ENCODE results near the gene DHCR7. TPM values are rescaled to one million over a fixed set of nuclear protein-coding genes. Genes with fewer than 3 reads are reported as not detected.

Gene DHCR7
- total and polyA plus RNA-seq, 2 experiments from 2014 or later = 84.0 to 166 TPM

GRCh38 chr11:71425860-71426259, 22.3 kb downstream of the DHCR7 start (continued):
- TF ChIP-seq ZNF462 (CRISPR knock-in tag; IDR thresholded peaks at IDR 0.05) (no peak), STAT1 (IDR thresholded peaks at IDR 0.05; ENCODE audit: unreplicated experiment) (no peak), JUNB (IDR thresholded peaks at IDR 0.05; ENCODE audit: unreplicated experiment) (no peak), NANOG (IDR thresholded peaks at IDR 0.05; ENCODE audit: borderline replicate concordance) (no peak)
- TF ChIP-seq, protein P1, sequence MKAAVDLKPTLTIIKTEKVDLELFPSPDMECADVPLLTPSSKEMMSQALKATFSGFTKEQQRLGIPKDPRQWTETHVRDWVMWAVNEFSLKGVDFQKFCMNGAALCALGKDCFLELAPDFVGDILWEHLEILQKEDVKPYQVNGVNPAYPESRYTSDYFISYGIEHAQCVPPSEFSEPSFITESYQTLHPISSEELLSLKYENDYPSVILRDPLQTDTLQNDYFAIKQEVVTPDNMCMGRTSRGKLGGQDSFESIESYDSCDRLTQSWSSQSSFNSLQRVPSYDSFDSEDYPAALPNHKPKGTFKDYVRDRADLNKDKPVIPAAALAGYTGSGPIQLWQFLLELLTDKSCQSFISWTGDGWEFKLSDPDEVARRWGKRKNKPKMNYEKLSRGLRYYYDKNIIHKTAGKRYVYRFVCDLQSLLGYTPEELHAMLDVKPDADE (IDR thresholded peaks at IDR 0.05) = no peak

DNA sequence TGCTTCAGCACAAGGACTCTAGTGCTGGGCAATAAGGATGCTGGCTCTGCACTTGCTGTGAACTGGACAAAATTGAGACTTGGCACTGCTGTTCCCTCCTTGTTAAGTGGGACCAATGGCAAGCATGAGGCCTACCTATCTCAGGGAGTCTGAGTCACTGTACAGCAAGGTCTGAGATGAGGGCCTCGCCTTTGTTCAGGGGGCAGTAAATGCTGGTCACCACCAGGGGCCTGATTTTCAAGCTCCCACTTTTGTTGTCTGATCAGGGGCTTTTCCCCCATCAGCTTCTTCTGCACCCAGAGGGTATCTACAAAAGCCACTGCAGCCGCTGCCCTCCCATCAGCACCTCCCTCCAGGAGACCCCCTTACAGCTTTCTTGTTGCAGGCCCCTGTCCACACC, 22.8 kb downstream of the DHCR7 start:
- H3F3A ChIP-seq (replicated peaks; ENCODE audit: low read depth) = no peaks in the 10 kb centered on the region
- Mint-ChIP-seq H3K4me1 (peaks cover 4% of the 10 kb centered on the region; the same call in 2 of the 3 replicates), H3K27ac (no peak overlapping the region), H3K36me3 (ENCODE audit: low read depth) (no peaks in the 10 kb centered on the region; the same call in 2 of the 3 replicates), H3K27me3 (ENCODE audit: insufficient read depth, low read depth, poor library complexity) (peaks cover 13% of the 10 kb centered on the region), H3K9me3 (peaks cover 1% of the 10 kb centered on the region; the same call in 1 of the 3 replicates), H3K4me3 (no peak overlapping the region)
- DNase-seq (ENCODE audit: low spot score) (peak; percentile 48), ATAC-seq (peak; percentile 72)
- H4K20me1 ChIP-seq (replicated peaks; ENCODE audit: insufficient read depth) = no peaks in the 10 kb centered on the region
- H3K4me3 ChIP-seq = no peak overlapping the region
- H3K36me3 ChIP-seq (ENCODE audit: insufficient read depth) = no peaks in the 10 kb centered on the region
- H3K27ac ChIP-seq (ENCODE audit: low read depth) = no peak overlapping the region
- TF ChIP-seq, protein P1 (IDR thresholded peaks at IDR 0.05) = no peak
- TF ChIP-seq EZH2phosphoT487 (IDR thresholded peaks at IDR 0.05; ENCODE audit: unreplicated experiment) (no peak), EZH2 (IDR thresholded peaks at IDR 0.05; ENCODE audit: low read depth, unreplicated experiment) (no peak), JUNB (IDR thresholded peaks at IDR 0.05; ENCODE audit: unreplicated experiment) (no peak)
- TF ChIP-seq, protein P2, sequence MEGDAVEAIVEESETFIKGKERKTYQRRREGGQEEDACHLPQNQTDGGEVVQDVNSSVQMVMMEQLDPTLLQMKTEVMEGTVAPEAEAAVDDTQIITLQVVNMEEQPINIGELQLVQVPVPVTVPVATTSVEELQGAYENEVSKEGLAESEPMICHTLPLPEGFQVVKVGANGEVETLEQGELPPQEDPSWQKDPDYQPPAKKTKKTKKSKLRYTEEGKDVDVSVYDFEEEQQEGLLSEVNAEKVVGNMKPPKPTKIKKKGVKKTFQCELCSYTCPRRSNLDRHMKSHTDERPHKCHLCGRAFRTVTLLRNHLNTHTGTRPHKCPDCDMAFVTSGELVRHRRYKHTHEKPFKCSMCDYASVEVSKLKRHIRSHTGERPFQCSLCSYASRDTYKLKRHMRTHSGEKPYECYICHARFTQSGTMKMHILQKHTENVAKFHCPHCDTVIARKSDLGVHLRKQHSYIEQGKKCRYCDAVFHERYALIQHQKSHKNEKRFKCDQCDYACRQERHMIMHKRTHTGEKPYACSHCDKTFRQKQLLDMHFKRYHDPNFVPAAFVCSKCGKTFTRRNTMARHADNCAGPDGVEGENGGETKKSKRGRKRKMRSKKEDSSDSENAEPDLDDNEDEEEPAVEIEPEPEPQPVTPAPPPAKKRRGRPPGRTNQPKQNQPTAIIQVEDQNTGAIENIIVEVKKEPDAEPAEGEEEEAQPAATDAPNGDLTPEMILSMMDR (conservative IDR thresholded peaks at IDR 0.05; ENCODE audit: low read depth in 2 of 2) = peak; percentile 7 to 38; a peak in 2 of 4 replicates
- peaks cover 4% of the 10 kb centered on the region; the same call in 1 of the 2 replicates for H3K9me2 ChIP-seq (ENCODE audit: insufficient read depth)
- H3K4me1 ChIP-seq (ENCODE audit: insufficient read depth) = no peaks in the 10 kb centered on the region
- no peaks in the 10 kb centered on the region for H3K79me2 ChIP-seq (replicated peaks; ENCODE audit: insufficient read depth)
- H3K27me3 ChIP-seq (ENCODE audit: insufficient read depth) = no peaks in the 10 kb centered on the region
- H3K4me2 ChIP-seq = no peak overlapping the region
- H2AFZ ChIP-seq = no peak overlapping the region

Measured in GM23338 (cell line).